H1 (cell line): ENCODE data around the gene TRABD2A. TPM values are rescaled to one million over a fixed set of nuclear protein-coding genes. Genes with fewer than 3 reads are reported as not detected.

Source experiments
- CTCF ChIA-PET: fragments of 300-600 bp; sonication (Branson Sonifier 250); formaldehyde crosslinking; loops from one replicate; lab custom pipeline; 2021; ENCODE audit not compliant: partially characterized antibody; lab: Charles Lee
- POLR2A ChIA-PET: fragments of 300-600 bp; sonication (Branson Sonifier 250); formaldehyde crosslinking; loops from one replicate; lab custom pipeline; 2021; ENCODE audit warnings: inconsistent platforms; ENCODE audit not compliant: partially characterized antibody; lab: Charles Lee
- DNase-seq, 2 experiments: peaks; one replicate each; pipeline versions ENCODE4 v3.0.0 to v3.0.0-alpha.2; 2010 to 2022; ENCODE audit warnings: low spot score in 2 of 2, low read depth in 1 of 2, mixed read lengths in 1 of 2
- FAIRE-seq: peaks from 2 replicates; lab custom pipeline; 2011; peaks lifted over from hg19 to GRCh38; lab: Jason Lieb, UNC
- H2AFZ ChIP-seq: 2 replicates; pipeline ENCODE4 v1.8.1; 2012; ENCODE audit warnings: low read length, inconsistent platforms
- H2AK5ac ChIP-seq: 2 replicates; pipeline ENCODE4 v1.6.1; 2013; ENCODE audit warnings: low read depth, low read length
- H2BK120ac ChIP-seq: replicated peaks from 2 replicates; pipeline ENCODE3; 2013; ENCODE audit warnings: low read depth, low read length, inconsistent platforms
- H2BK12ac ChIP-seq: 2 replicates; pipeline ENCODE4 v1.6.1; 2013; ENCODE audit warnings: low read depth, low read length
- H2BK15ac ChIP-seq: 2 replicates; pipeline ENCODE4 v1.6.1; 2013; ENCODE audit warnings: low read length
- H2BK20ac ChIP-seq: 2 replicates; pipeline ENCODE4 v1.6.1; 2013; ENCODE audit warnings: low read length
- H2BK5ac ChIP-seq: 2 replicates; pipeline ENCODE4 v1.6.1; 2013; ENCODE audit warnings: low read depth, low read length
- H3K14ac ChIP-seq: 2 replicates; pipeline ENCODE4 v1.6.1; 2013; ENCODE audit warnings: inconsistent platforms; ENCODE audit not compliant: insufficient read length
- H3K18ac ChIP-seq: 2 replicates; pipeline ENCODE4 v1.6.1; 2013; ENCODE audit warnings: low read length; ENCODE audit errors: extremely low read depth
- H3K23ac ChIP-seq: 2 replicates; pipeline ENCODE4 v1.6.1; 2013; ENCODE audit warnings: inconsistent platforms; ENCODE audit not compliant: insufficient read length
- H3K23me2 ChIP-seq: 2 replicates; pipeline ENCODE4 v1.6.1; 2013; ENCODE audit warnings: low read depth, low read length
- H3K27ac ChIP-seq: 2 replicates; pipeline ENCODE4 v1.6.1; 2011; ENCODE audit warnings: low read depth, low read length, inconsistent platforms
- H3K27me3 ChIP-seq, 4 experiments: replicated peaks in 1 of 4; 1 replicate in 1 of 4; 2 replicates in 3 of 4; pipeline versions ENCODE4 v1.6.1 to v1.8.1; 2011 to 2013; ENCODE audit warnings: low read length in 3 of 4, mild to moderate bottlenecking in 3 of 4, inconsistent platforms in 2 of 4, mixed read lengths in 2 of 4, moderate library complexity in 1 of 4; ENCODE audit not compliant: control insufficient read depth in 3 of 4, insufficient read depth in 3 of 4; ENCODE audit errors: extremely low read depth in 1 of 4
- H3K36me3 ChIP-seq, 4 experiments: 2 replicates each; pipeline versions ENCODE4 v1.6.1 to v1.8.1; 2011 to 2013; ENCODE audit warnings: mild to moderate bottlenecking in 4 of 4, low read length in 3 of 4, moderate library complexity in 2 of 4, control low read depth in 1 of 4, inconsistent platforms in 1 of 4; ENCODE audit not compliant: insufficient read depth in 4 of 4, control insufficient read depth in 2 of 4
- H3K4ac ChIP-seq: replicated peaks from 2 replicates; pipeline ENCODE3; 2013; ENCODE audit warnings: low read length, low read depth, mixed read lengths, inconsistent platforms; ENCODE audit not compliant: insufficient read length
- H3K4me1 ChIP-seq, 4 experiments: replicated peaks in 1 of 4; 1 replicate in 1 of 4; 2 replicates in 3 of 4; pipeline versions ENCODE4 v1.6.1 to v1.8.1; 2011 to 2013; ENCODE audit warnings: low read length in 3 of 4, inconsistent platforms in 2 of 4, mixed read lengths in 1 of 4; ENCODE audit not compliant: insufficient read depth in 4 of 4, control insufficient read depth in 3 of 4
- H3K4me2 ChIP-seq, 2 experiments: 2 replicates each; pipeline versions ENCODE4 v1.6.1 to v1.8.1; 2011 to 2013; ENCODE audit warnings: low read depth in 2 of 2, low read length in 2 of 2, control low read depth in 1 of 2, inconsistent platforms in 1 of 2, mild to moderate bottlenecking in 1 of 2; ENCODE audit not compliant: insufficient read depth in 1 of 2
- H3K4me3 ChIP-seq, 4 experiments: fragments of 200-600, 300-600 bp in 1 of 4; sonication (generic), shearing (Covaris generic), sonication (Bioruptor Twin) in 1 of 4; 2 replicates each; pipeline versions ENCODE4 v1.5.1 to v1.8.1; 2011 to 2016; ENCODE audit warnings: low read length in 4 of 4, low read depth in 3 of 4, control low read depth in 2 of 4, inconsistent platforms in 2 of 4, mild to moderate bottlenecking in 2 of 4, mixed read lengths in 1 of 4, moderate library complexity in 1 of 4; ENCODE audit not compliant: insufficient read depth in 2 of 4; ENCODE audit errors: extremely low read depth in 1 of 4
- H3K56ac ChIP-seq: replicated peaks from 2 replicates; pipeline ENCODE3; 2013; ENCODE audit warnings: low read depth, mild to moderate bottlenecking, mixed read lengths, low read length, inconsistent platforms; ENCODE audit not compliant: insufficient read length
- H3K79me1 ChIP-seq: 2 replicates; pipeline ENCODE4 v1.6.1; 2013; ENCODE audit warnings: low read depth, low read length, control low read depth
- H3K79me2 ChIP-seq, 2 experiments: 2 replicates each; pipeline versions ENCODE4 v1.6.1 to v1.8.1; 2012 to 2013; ENCODE audit warnings: low read length in 2 of 2, mild to moderate bottlenecking in 2 of 2, inconsistent platforms in 1 of 2; ENCODE audit not compliant: insufficient read depth in 2 of 2, control insufficient read depth in 1 of 2
- H3K9ac ChIP-seq, 4 experiments: replicated peaks in 1 of 4; 1 replicate in 1 of 4; 2 replicates in 3 of 4; pipeline versions ENCODE4 v1.6.1 to v1.8.1; 2011 to 2013; ENCODE audit warnings: low read depth in 3 of 4, low read length in 3 of 4, control low read depth in 2 of 4, mild to moderate bottlenecking in 2 of 4, moderate library complexity in 2 of 4, inconsistent platforms in 1 of 4; ENCODE audit errors: extremely low read depth in 1 of 4
- H3K9me3 ChIP-seq, 2 experiments: 2 replicates each; pipeline versions ENCODE4 v1.6.1 to v1.8.1; 2012 to 2013; ENCODE audit warnings: mild to moderate bottlenecking in 2 of 2, moderate library complexity in 2 of 2, control low read depth in 1 of 2, inconsistent platforms in 1 of 2, low read depth in 1 of 2, low read length in 1 of 2, mixed read lengths in 1 of 2; ENCODE audit not compliant: insufficient read depth in 2 of 2
- H4K20me1 ChIP-seq, 2 experiments: replicated peaks in 1 of 2; 2 replicates each; pipeline versions ENCODE3 to v1.8.1; 2011 to 2013; ENCODE audit warnings: inconsistent platforms in 2 of 2, low read length in 2 of 2, mild to moderate bottlenecking in 1 of 2; ENCODE audit not compliant: insufficient read depth in 2 of 2, control insufficient read depth in 1 of 2
- H4K5ac ChIP-seq: 2 replicates; pipeline ENCODE4 v1.6.1; 2013; ENCODE audit warnings: low read length, low read depth, mixed read lengths, inconsistent platforms; ENCODE audit not compliant: insufficient read length
- H4K8ac ChIP-seq: 2 replicates; pipeline ENCODE4 v1.8.0; 2013; ENCODE audit warnings: mild to moderate bottlenecking, moderate library complexity, low read length, inconsistent platforms; ENCODE audit not compliant: insufficient read depth; ENCODE audit errors: extremely low read depth
- H4K91ac ChIP-seq: replicated peaks from 2 replicates; pipeline ENCODE3; 2013; ENCODE audit warnings: low read length, mixed read lengths, inconsistent platforms; ENCODE audit not compliant: insufficient read length
- ATF2 ChIP-seq: IDR thresholded peaks from 2 replicates; pipeline ENCODE4 v1.6.1; 2012; ENCODE audit warnings: low read length, inconsistent platforms
- BCL11A ChIP-seq, 2 experiments: IDR thresholded peaks; one replicate each; pipeline ENCODE4 v1.6.1; 2011; ENCODE audit warnings: low read depth in 2 of 2, low read length in 2 of 2, mild to moderate bottlenecking in 2 of 2
- CEBPB ChIP-seq: IDR thresholded peaks from 2 replicates; pipeline ENCODE4 v1.6.1; 2012; ENCODE audit warnings: low read depth, low read length
- CREB1 ChIP-seq: IDR thresholded peaks from 2 replicates; pipeline ENCODE4 v1.6.1; 2012; ENCODE audit warnings: inconsistent platforms
- EZH2 ChIP-seq: fragments of 200-600 bp; sonication (generic); IDR thresholded peaks from 2 replicates; pipeline ENCODE4 v1.7.1; 2012; ENCODE audit warnings: low read depth, mild to moderate bottlenecking, moderate library complexity, low read length, inconsistent platforms; ENCODE audit not compliant: severe bottlenecking
- POLR2A ChIP-seq, 2 experiments: IDR thresholded peaks; 1 replicate in 1 of 2; 2 replicates in 1 of 2; pipeline ENCODE4 v1.6.1; 2011; ENCODE audit warnings: low read depth in 2 of 2, low read length in 2 of 2, mild to moderate bottlenecking in 2 of 2; ENCODE audit errors: control extremely low read depth in 1 of 2
- RBBP5 ChIP-seq: IDR thresholded peaks from 2 replicates; pipeline ENCODE4 v1.7.1; 2012; ENCODE audit warnings: low read depth, mild to moderate bottlenecking, inconsistent platforms, low read length, moderate library complexity, borderline replicate concordance
- SAP30 ChIP-seq: fragments of 300-600 bp; sonication (generic); IDR thresholded peaks from 2 replicates; pipeline ENCODE4 v1.7.1; 2012; ENCODE audit warnings: low read length, moderate library complexity, mild to moderate bottlenecking, inconsistent platforms; ENCODE audit not compliant: insufficient read depth, insufficient replicate concordance
- SIX5 ChIP-seq: IDR thresholded peaks from 2 replicates; pipeline ENCODE4 v1.6.1; 2011; ENCODE audit warnings: mild to moderate bottlenecking, low read depth, low read length
- SRF ChIP-seq: IDR thresholded peaks from 2 replicates; pipeline ENCODE4 v1.6.1; 2011; ENCODE audit warnings: mild to moderate bottlenecking, low read depth, low read length, moderate library complexity
- SUZ12 ChIP-seq: fragments of 200-600 bp; sonication (generic); IDR thresholded peaks from 2 replicates; pipeline ENCODE4 v1.6.1; 2012; ENCODE audit warnings: mild to moderate bottlenecking, inconsistent platforms, low read length, moderate library complexity, mixed read lengths
- ZNF274 ChIP-seq: IDR thresholded peaks from 2 replicates; pipeline ENCODE4 v1.7.0; 2012; ENCODE audit warnings: low read length, borderline replicate concordance; ENCODE audit errors: extremely low read depth
- WGBS, 2 experiments: shearing (Covaris generic) in 1 of 2; methylation state at CpG; one replicate each; pipeline versions ENCODE4 v1.1.6 to v1.1.7; 2013 to 2015; ENCODE audit warnings: low lambda C conversion rate in 2 of 2, mixed read lengths in 2 of 2, inconsistent platforms in 1 of 2, low coverage in 1 of 2, missing lambda C conversion rate in 1 of 2; ENCODE audit not compliant: insufficient replicate concordance in 2 of 2, insufficient coverage in 1 of 2, insufficient read length in 1 of 2; ENCODE audit errors: extremely low coverage in 1 of 2, missing lambda C conversion rate in 1 of 2; 5-methylcytosine and 5-hydroxymethylcytosine counted together
- polyA plus RNA-seq, 7 experiments: library from polyadenylated mRNA; depleted of rRNA in 3 of 7; stranded (reverse) in 5 of 7; unstranded in 2 of 7; fragments of >200 nt in 5 of 7; fragments of 200-250 nt in 2 of 7; gene quantifications; 1 replicate in 5 of 7; 2 replicates in 1 of 7; 4 replicates in 1 of 7; pipeline versions ENCODE4 v1.2.1 to v1.2.3, GENCODE V29; 2011 to 2013; ENCODE audit warnings: missing spikeins in 2 of 7, mixed read lengths in 2 of 7
- total RNA-seq: library from RNA; stranded (reverse); fragmentation: NEBNext Ultra II Directional; extraction: Animal tissue kit (Norgen Biotek cat#: 25700); gene quantifications from 2 replicates; pipeline ENCODE4 v1.2.1, GENCODE V29; 2021

Gene TRABD2A
- total and polyA plus RNA-seq, 2 of the 8 experiments (the other 6 are each of a cell fraction or from before 2014, with no cell fraction given): 17.3 to 18.6 TPM

- Histone ChIP-seq H2BK12ac (no peak overlapping the region), H3K56ac (no peak overlapping the region), H3K4me2 (no peak overlapping the region), H2AK5ac (no peak overlapping the region), H4K8ac (no peak overlapping the region), H3K36me3 (no peaks in the 10 kb centered on the region), H2BK5ac (no peak overlapping the region), H3K23me2 (no peaks in the 10 kb centered on the region), H3K14ac (no peak overlapping the region), H2BK20ac (no peak overlapping the region), H2AFZ (0 out of 2 replicates have a peak overlapping the region, but pooled peaks have one; percentile 9), H3K4me3 (no peak overlapping the region), H4K5ac (no peak overlapping the region), H3K27ac (no peak overlapping the region), H3K9ac (no peak overlapping the region), H4K91ac (no peak overlapping the region), H3K79me1 (no peaks in the 10 kb centered on the region), H3K27me3 (no peaks in the 10 kb centered on the region), H2BK120ac (no peak overlapping the region), H3K18ac (no peak overlapping the region), H3K79me2 (no peaks in the 10 kb centered on the region), H2BK15ac (no peak overlapping the region), H3K23ac (no peak overlapping the region), H3K4me1 (peaks cover 0 to 3% (median 2%) of the 10 kb centered on the region in 4 experiments; a peak in 3 of 7 replicates), H4K20me1 (no peaks in the 10 kb centered on the region), H3K4ac (no peak overlapping the region), H3K9me3 (no peaks in the 10 kb centered on the region)
- DNase-seq (no peak), FAIRE-seq (no peak)
- 81% methylated on average over 3 of the region's 3 CpGs; no CpG with 5 or more reads in 1 of the 2 experiments for WGBS, 2 experiments
- POLR2A ChIA-PET: no interaction called here
- CTCF ChIA-PET: no interaction called here
- TF ChIP-seq CEBPB (no peak), CREB1 (no peak), SRF (no peak), SIX5 (no peak), EZH2 (no peak), RBBP5 (no peak), ZNF274 (no peak), SAP30 (no peak), SUZ12 (no peak), ATF2 (no peak), BCL11A (IDR thresholded peaks at IDR 0.05; ENCODE audit: low read depth in 2 of 2, low read length in 2 of 2) (no peak), POLR2A (IDR thresholded peaks at IDR 0.05; ENCODE audit: control extremely low read depth in 1 of 2, low read depth in 2 of 2, low read length in 2 of 2) (no peak)
Observed at GRCh38 chr2:84781942-84782716, 98.8 kb downstream of the TRABD2A start.
